HG02798 (cell line): ENCODE results near the gene PKP2.

Source experiments
- ATAC-seq: cut with Tn5 transposase; IDR thresholded peaks from one replicate; pipeline ENCODE4 v1.9.1; 2021; ENCODE audit warnings: mild to moderate bottlenecking; ENCODE audit not compliant: unreplicated experiment, poor library complexity

Gene PKP2

DNA sequence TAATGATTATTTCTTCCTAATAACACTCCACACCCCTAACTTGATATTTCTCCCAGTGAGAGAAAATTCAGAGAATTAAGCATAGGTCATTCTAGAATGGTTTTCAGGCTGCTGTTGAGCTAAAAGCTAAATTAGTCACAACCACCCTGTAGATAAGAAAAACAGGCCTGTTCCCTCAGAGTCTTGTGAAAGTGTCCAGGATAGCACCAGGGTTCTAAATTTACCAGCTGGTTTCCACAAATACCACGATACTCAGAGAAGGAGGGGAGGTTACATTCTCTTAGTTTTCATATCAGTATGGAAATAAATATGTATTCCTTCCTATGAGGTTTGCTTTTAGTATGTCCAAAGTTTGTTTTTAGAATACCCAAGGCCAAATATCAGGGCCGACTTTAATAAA lies 74.9 kb downstream of the PKP2 start:
- no peak for ATAC-seq

GRCh38 chr12:32821293-32821692 lies 75.3 kb downstream of the PKP2 start:
- ATAC-seq = no peak

DNA sequence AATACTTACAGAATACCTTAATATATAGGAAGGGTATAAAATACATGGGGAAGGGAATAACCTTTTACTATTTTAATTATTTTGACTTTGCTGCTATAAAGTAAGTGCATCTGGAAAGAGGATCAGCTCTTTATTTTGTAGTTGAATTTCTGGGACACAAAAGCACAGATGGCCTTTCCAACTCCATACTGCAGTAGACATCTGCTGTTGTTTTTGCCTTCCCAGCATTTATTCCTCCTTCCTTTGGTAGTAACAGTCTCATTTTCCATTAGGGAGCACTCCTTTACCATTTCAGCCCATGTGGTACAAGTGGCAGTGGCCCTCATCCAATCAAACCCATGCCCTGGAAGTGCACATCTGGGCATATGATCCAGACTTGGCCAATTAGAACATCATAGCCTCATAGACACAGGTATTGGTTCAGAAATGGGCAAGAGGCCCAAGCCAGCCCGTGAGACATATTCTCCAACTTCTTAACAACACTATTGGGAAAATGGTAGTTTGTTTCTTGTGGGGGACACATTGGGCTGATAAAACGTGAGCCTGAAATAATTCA lies 76.1 kb downstream of the PKP2 start:
- no peak for ATAC-seq

DNA sequence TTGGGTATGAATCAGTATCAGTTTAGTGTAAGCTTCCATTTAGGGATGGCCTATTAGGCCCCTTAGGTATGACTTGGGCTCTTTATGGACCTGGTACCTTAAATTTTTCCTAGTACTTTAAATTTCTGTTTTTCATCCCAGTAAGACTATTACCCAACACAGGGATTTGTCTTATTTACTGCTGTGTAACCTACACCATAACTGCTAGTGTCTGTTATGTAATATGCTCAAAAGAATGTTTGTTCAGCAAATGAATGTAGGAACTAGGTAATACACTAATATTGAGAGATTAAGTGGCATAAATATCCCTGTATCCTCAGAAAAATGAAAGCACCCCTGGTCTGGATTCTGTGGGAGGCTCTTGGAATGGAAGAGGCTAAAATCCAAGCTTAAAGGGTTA lies 77.2 kb downstream of the PKP2 start:
- no peak for ATAC-seq

GRCh38 chr12:32811686-32812392 lies 84.7 kb downstream of the PKP2 start:
- no peak for ATAC-seq

DNA sequence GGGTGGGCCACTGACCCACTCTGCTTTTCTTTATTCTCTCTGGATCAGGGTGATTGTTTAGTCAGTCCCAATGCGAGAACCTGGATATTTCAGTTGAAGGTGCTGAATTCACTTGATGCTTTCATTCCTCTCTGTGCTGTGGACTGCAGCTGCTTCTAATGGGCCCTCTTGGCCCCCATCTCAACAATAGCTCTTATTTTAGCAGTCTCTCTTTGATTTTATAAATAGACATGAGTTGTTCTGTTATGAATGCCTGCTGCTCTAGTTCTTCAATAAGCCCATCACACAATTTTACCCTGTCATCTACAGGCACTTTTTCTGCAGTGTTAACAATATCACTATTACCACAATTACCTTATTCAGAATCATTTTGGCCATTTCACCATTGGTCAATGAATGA lies 86.7 kb downstream of the PKP2 start:
- no peak for ATAC-seq

DNA sequence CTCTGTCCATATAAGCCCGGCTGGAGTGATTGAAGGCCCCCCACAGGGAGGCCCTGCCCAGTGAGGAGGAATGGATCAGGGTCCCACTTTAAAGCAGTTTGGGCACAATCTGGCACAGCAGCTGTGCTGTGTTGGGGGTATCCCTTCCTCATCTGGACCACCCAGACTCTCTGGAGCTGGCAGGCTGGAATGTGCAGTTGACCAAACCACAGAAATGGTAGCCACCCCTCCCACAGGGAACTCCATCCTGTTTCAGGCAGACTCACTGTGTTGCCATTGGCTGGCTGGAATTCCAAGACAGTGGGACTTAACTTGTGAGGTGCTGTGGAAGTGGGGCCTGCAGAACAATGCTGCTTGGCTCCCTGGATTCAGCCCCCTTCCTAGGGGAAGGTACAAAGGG lies 87.4 kb downstream of the PKP2 start:
- ATAC-seq = no peak

DNA sequence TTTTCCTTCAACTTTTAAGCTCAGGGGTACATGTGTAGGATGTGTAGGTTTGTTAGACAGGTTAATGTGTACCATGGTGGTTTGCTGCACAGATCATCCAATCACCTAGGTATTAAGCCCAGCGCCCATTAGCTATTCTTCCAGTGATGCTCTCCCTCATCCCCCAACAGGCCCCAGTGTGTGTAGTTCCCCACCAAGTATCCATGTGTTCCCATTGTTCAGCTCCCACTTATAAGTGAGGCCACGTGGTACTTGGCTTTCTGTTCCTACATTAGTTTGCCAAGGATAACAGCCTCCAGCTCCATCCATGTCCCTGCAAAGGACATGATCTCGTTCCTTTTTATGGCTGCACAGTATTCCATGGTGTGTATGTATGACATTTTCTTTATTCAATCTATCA lies 92.3 kb downstream of the PKP2 start:
- ATAC-seq = no peak

GRCh38 chr12:32801269-32801980 lies 95.2 kb downstream of the PKP2 start:
- no peak for ATAC-seq

- no peak for ATAC-seq
Observed at GRCh38 chr12:32794281-32794680, 102.3 kb downstream of the PKP2 start.

DNA sequence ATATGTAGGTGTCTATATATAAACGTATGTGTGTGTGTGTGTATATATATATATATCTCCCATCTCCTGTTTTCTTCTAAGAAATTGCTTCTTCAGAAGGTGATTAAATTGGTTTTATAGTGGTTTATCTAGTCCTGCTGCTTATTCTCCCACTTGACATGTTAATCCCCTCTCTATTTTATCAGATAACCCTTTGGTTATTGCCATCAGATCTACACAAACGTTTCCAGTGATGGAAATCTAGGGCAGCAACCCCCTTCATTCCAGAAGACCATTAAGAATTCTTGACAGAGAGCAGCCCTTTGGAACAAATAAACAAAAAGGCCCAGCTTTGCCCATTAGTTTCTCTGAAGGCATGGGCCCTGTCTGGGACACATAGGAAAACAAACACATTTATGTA lies 106.7 kb downstream of the PKP2 start:
- ATAC-seq = no peak

GRCh38 chr12:32789446-32789845 lies 107.1 kb downstream of the PKP2 start:
- no peak for ATAC-seq

DNA sequence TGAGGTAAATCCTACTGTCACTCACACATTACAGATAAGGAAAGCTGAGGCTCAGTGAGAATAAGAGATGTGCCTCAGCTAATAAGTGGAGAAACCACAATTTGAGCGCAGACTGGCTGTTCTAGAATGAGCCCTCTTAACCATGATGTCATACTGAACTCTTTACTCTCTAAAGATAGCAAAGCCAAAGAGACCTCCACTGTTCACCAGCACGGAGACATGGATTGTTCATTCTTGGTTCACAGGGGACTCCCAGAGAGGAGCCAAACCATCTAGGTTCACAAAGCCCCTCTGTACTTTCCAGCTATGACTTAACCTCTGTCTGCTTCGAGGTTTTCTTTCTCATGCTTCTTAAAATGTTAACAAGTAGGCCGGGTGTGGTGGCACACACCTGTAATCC lies 108.2 kb downstream of the PKP2 start:
- ATAC-seq = no peak

DNA sequence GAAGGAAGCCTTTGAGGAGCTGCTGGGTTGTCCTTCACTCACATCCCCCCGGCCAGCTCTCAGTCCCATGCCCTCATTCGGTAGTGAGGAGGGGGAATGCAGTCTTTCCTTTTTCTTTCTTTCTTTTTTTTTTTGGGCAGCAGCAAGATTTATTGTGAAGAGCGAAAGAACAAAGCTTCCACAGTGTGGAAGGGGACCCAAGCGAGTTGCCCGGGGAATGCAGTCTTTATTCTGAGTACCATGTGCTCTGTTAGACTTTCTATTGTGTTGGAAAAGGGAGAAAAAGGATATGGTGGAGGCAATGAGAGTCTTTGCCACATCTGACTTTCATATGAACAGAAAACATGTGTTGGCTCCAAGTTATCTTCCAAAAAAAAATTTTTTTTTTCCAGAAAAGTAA lies 111.0 kb downstream of the PKP2 start:
- ATAC-seq = no peak

DNA sequence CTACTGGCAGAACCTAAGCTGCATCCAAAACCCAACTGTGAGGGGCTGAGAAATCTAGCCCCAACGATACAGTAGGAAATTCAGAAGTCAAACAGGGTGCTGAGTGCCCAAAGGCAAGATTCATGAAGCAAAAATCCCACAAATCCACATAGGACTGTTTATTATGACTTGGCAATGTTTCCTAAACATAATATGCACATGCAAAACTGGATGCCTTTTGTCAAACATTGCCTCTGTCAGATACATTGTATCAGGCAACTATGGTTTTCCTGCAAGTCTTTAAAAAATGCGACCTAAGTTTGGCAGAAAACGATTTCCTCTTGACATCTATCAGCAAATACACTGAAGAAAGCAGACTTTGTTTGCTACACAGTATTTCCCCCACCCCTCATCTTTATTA lies 113.5 kb downstream of the PKP2 start:
- no peak for ATAC-seq

DNA sequence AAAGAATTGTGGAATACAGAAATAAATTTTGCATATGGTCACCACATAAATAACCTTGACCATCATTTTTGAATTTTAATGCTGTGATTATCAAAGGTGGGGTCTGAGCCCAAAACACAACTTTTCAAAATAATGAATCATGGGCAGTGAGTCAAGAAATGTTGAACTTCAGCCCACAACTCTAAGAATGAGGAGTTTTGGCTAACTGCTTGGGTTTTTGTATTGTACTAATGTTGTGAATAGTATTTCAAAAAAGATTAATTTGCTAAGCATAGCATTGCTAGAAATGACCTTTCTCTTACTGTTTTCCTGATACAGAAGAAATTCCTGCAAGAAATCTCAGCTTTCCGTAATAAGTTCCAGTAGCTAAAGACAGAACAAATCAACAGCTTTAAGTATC lies 116.5 kb downstream of the PKP2 start:
- no peak for ATAC-seq

- ATAC-seq = no peak
Observed at GRCh38 chr12:32777691-32778175, 118.8 kb downstream of the PKP2 start.

DNA sequence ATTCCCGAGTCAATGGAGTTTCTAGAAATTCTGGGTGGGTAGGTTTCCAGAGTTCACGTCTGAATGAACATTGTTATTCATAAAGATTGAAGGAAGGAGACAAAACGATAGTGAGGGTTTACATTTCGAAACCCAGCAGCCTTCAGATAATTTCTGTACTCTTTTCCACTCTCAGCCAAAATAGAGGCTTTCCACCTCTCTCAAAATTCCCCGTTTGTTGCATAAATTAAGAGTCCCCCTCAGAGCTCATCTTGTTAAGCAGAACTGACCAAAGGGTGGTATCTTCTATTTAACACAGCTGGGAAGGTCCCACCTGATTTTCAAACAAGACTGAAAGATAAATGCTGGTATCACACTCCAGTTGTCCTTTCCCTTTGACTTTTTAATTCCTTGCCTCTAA lies 119.4 kb downstream of the PKP2 start:
- ATAC-seq = no peak

DNA sequence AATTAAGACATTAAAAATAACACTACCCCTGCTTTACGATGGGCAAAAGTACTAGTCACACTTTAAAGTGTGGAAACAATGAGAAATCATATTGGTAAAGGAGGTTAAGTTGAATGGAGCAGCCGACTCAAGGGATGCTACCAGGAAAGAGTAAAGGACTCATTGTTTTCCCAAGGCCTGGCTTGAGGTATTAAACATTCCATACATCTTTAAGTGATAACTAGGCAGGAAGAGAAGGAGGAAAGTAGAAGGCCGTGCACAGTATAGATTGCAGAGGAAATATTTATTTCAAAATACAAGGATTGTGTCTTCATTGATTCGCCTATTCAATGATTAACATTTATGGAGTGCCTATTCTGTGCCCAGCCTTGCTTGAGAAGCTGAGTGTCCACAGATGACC lies 120.3 kb downstream of the PKP2 start:
- ATAC-seq = no peak

DNA sequence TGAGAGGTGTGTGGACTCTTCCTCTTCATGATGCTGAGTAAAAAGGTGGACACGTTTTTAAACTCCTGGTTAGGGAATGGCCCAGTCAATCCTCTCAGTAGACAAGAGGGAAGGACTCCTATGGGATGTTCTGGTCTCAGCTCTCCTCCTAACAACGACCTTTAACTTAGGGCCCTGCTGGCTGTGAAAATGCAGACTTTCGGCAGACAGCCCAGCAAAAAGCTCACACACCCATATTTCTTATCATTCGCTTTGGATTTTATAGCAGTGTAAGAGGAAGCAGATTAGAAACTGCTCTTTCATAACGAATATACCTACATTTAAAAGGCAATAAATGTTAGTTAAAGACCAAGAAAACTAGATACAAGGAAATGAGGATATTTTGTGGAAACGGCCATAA lies 122.9 kb downstream of the PKP2 start:
- no peak for ATAC-seq

DNA sequence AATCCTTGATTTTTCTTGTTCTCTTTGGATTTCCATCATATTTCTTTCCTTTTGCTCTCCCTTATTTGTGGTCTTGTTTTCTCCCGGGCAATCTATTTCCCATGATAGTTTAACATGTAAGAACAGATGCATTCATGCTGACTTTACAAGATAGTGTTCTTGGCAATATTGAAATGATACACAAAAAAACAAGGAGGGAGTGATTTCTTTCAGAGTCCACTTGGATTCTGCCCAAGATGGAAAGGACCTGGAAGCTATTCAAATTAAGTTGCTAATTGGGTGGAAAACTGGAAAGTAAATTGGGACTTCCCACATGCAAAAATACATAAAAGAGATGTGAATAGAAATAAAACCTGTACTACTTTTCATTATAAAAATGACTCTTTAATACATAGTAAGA lies 126.4 kb downstream of the PKP2 start:
- ATAC-seq = no peak

DNA sequence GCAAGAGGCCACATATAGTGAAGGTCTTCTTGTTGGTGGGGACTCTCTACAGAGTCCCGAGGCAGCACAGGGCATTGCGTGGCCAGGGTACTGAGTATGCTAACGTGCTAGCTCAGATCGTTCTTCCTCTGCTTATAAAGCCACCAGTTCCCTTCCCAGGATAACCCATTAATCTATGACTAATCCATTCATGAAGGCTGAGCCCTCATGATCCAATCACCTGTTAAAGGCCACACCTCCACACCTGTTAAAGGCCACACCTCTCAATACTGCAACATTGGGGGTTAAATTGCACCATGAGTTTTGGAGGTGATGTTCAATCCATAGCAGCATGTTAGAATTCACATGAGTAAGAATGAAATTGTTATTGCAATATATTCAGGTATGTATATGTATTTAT lies 128.1 kb downstream of the PKP2 start:
- no peak for ATAC-seq
